Measurements from ENCODE around the gene CDKN1C. TPM values are rescaled to one million over a fixed set of nuclear protein-coding genes. Genes with fewer than 3 reads are reported as not detected.

Gene CDKN1C
- total and polyA plus RNA-seq, 7 experiments from 2014 or later: 0.35 to 36.0 (median 3.9) TPM

DNA sequence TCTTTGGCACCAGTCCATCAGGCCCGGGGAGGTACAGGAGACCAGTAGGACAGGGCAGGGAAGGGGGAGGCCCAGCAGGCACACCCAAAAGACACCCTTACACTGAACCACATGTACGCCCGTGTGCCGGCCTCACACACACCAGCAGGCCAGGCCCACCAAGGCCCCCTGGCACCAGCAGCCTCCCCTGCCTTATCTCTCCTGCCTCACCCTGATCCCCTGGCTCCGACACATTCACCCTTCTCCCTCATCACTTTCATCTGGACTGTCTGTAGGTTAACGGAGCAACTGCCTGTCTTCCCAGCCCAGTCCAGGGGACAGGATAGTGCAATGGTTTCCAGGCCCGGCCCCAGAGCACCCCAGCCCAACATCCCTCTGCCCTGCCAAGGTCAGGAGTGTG, 4.9 kb downstream of the CDKN1C start:
- H3K4me1 ChIP-seq (ENCODE audit: control insufficient read depth in 2 of 2, insufficient read depth in 2 of 2, low read length in 2 of 2): no peaks in the 10 kb centered on the region
- no peak for ATAC-seq
- no peak overlapping the region for H3K4me3 ChIP-seq (ENCODE audit: low read length)
- intact Hi-C loops (cut with micrococcal nuclease): loop anchor here in 1 of 2 donors (10.0 kb wide), 1 partner anchor 544 kb away; no protein-coding TSS in a partner anchor
- peaks cover 0 to 5% (median 0%) of the 10 kb centered on the region in 3 experiments for H3K36me3 ChIP-seq (ENCODE audit: control insufficient read depth in 2 of 3, insufficient read depth in 3 of 3, low read length in 3 of 3)
- H3K27ac ChIP-seq (ENCODE audit: low read depth, low read length): no peak overlapping the region
- ChIA-PET CTCF (interaction anchor here (1.4 to 1.9 kb wide), 2 partner anchors 11 to 12 kb away, joined by 3 to 5 read pairs; no protein-coding TSS in a partner anchor), POLR2A (no interaction called here)
- H3K9me3 ChIP-seq (ENCODE audit: control insufficient read depth in 2 of 3, low read length in 3 of 3): no peaks in the 10 kb centered on the region
- H3K27ac Mint-ChIP-seq: no peak overlapping the region
- H3K27me3 ChIP-seq (ENCODE audit: control insufficient read depth in 2 of 2, insufficient read depth in 2 of 2, low read length in 2 of 2): no peaks in the 10 kb centered on the region
- H3K4me1 Mint-ChIP-seq: peaks cover 0 to 6% (median 4%) of the 10 kb centered on the region in 7 donors
- H3K4me3 Mint-ChIP-seq: no peak overlapping the region
- H3K9me3 Mint-ChIP-seq: peaks cover 0 to 16% (median 3%) of the 10 kb centered on the region in 11 donors
- H3K27me3 Mint-ChIP-seq: peaks cover 0 to 36% (median 0%) of the 10 kb centered on the region in 5 donors
- no peak for DNase-seq
- H3K36me3 Mint-ChIP-seq: peaks cover 0 to 3% (median 0%) of the 10 kb centered on the region in 5 donors

DNA sequence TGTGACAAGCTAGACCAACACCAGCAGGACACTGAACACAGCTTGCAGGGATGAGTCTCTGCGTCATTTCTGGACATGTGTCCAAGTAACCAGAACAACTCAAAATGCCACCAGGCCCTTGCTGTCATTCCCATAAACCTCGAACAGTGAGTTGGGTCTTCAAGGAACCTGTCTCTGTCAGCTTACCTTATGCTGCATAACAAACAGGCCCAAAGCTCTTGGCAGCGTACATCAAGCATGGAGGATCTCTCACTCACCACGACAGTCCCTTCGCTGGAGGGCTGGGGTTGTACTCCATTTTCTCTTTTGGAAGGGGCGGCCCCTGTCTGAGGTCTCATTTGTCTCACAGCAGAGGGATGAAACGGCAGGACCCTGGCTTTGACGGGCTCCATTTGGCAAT, 6.8 kb downstream of the CDKN1C start:
- H3K4me1 Mint-ChIP-seq: peaks cover 0 to 6% (median 2%) of the 10 kb centered on the region in 7 donors

GRCh38 chr11:2877474-2877873, 8.1 kb downstream of the CDKN1C start:
- no peak overlapping the region for H3K27ac Mint-ChIP-seq
- Histone ChIP-seq H3K27ac (ENCODE audit: low read depth, low read length) (no peak overlapping the region), H3K9me3 (ENCODE audit: control insufficient read depth in 2 of 3, low read length in 3 of 3) (peaks cover 0 to 10% (median 0%) of the 10 kb centered on the region in 3 experiments), H3K4me1 (ENCODE audit: control insufficient read depth in 2 of 2, insufficient read depth in 2 of 2, low read length in 2 of 2) (no peaks in the 10 kb centered on the region), H3K27me3 (ENCODE audit: control insufficient read depth in 2 of 2, insufficient read depth in 2 of 2, low read length in 2 of 2) (no peaks in the 10 kb centered on the region), H3K4me3 (ENCODE audit: low read length) (no peak overlapping the region), H3K36me3 (ENCODE audit: control insufficient read depth in 2 of 3, insufficient read depth in 3 of 3, low read length in 3 of 3) (no peaks in the 10 kb centered on the region)
- ChIA-PET CTCF (interaction anchor here (0.6 to 1.7 kb wide), 4 partner anchors 9 to 561 kb away, joined by 3 to 7 read pairs (median 4); no protein-coding TSS in a partner anchor), POLR2A (no interaction called here)
- DNase-seq: no peak
- peaks cover 0 to 10% (median 1%) of the 10 kb centered on the region in 5 donors for H3K36me3 Mint-ChIP-seq
- H3K27me3 Mint-ChIP-seq: peaks cover 0 to 25% (median 1%) of the 10 kb centered on the region in 5 donors
- intact Hi-C loops (cut with micrococcal nuclease): no loop called here
- H3K4me3 Mint-ChIP-seq: no peak overlapping the region
- H3K9me3 Mint-ChIP-seq: peaks cover 0 to 30% (median 11%) of the 10 kb centered on the region in 11 donors
- no peaks in the 10 kb centered on the region for H3K4me1 Mint-ChIP-seq
- no peak for ATAC-seq

More for the DNA sequence above, 6.8 kb downstream of the CDKN1C start:
- ATAC-seq (no peak), DNase-seq (no peak)
- Mint-ChIP-seq H3K27me3 (peaks cover 0 to 34% (median 10%) of the 10 kb centered on the region in 5 donors), H3K27ac (no peak overlapping the region), H3K4me3 (no peak overlapping the region), H3K9me3 (peaks cover 0 to 30% (median 11%) of the 10 kb centered on the region in 11 donors), H3K36me3 (peaks cover 0 to 10% (median 1%) of the 10 kb centered on the region in 5 donors)
- ChIA-PET POLR2A (no interaction called here), CTCF (interaction anchor here (1.7 kb wide), 2 partner anchors 9 to 346 kb away, joined by 6 to 7 read pairs; no protein-coding TSS in a partner anchor)
- no peak overlapping the region for H3K27ac ChIP-seq (ENCODE audit: low read depth, low read length)
- H3K4me3 ChIP-seq (ENCODE audit: low read length): no peak overlapping the region
- no peaks in the 10 kb centered on the region for H3K36me3 ChIP-seq (ENCODE audit: control insufficient read depth in 2 of 3, insufficient read depth in 3 of 3, low read length in 3 of 3)
- no peaks in the 10 kb centered on the region for H3K4me1 ChIP-seq (ENCODE audit: control insufficient read depth in 2 of 2, insufficient read depth in 2 of 2, low read length in 2 of 2)
- H3K27me3 ChIP-seq (ENCODE audit: control insufficient read depth in 2 of 2, insufficient read depth in 2 of 2, low read length in 2 of 2): no peaks in the 10 kb centered on the region
- intact Hi-C loops (cut with micrococcal nuclease): no loop called here
- H3K9me3 ChIP-seq (ENCODE audit: control insufficient read depth in 2 of 3, low read length in 3 of 3): peaks cover 0 to 10% (median 0%) of the 10 kb centered on the region in 3 experiments

- Histone ChIP-seq H3K4me3 (ENCODE audit: low read length) (no peak overlapping the region), H3K27ac (ENCODE audit: low read depth, low read length) (no peak overlapping the region), H3K4me1 (ENCODE audit: control insufficient read depth in 2 of 2, insufficient read depth in 2 of 2, low read length in 2 of 2) (no peaks in the 10 kb centered on the region), H3K9me3 (ENCODE audit: control insufficient read depth in 2 of 3, low read length in 3 of 3) (peaks cover 0 to 10% (median 0%) of the 10 kb centered on the region in 3 experiments), H3K27me3 (ENCODE audit: control insufficient read depth in 2 of 2, insufficient read depth in 2 of 2, low read length in 2 of 2) (peaks cover 0 to 4% of the 10 kb centered on the region in 2 donors), H3K36me3 (ENCODE audit: control insufficient read depth in 2 of 3, insufficient read depth in 3 of 3, low read length in 3 of 3) (no peaks in the 10 kb centered on the region)
- POLR2A ChIA-PET: no interaction called here
- CTCF ChIA-PET: no interaction called here
- ATAC-seq (no peak), DNase-seq (no peak)
- intact Hi-C loops (cut with micrococcal nuclease): no loop called here
- Mint-ChIP-seq H3K36me3 (peaks cover 0 to 10% (median 1%) of the 10 kb centered on the region in 5 donors), H3K9me3 (peaks cover 0 to 30% (median 11%) of the 10 kb centered on the region in 11 donors), H3K4me3 (no peak overlapping the region), H3K27me3 (peaks cover 7 to 30% (median 17%) of the 10 kb centered on the region in 5 donors), H3K27ac (no peak overlapping the region), H3K4me1 (peaks cover 0 to 10% (median 4%) of the 10 kb centered on the region in 7 donors)
These were observed 10.6 kb downstream of the CDKN1C start for GRCh38 chr11:2874963-2875362.

DNA sequence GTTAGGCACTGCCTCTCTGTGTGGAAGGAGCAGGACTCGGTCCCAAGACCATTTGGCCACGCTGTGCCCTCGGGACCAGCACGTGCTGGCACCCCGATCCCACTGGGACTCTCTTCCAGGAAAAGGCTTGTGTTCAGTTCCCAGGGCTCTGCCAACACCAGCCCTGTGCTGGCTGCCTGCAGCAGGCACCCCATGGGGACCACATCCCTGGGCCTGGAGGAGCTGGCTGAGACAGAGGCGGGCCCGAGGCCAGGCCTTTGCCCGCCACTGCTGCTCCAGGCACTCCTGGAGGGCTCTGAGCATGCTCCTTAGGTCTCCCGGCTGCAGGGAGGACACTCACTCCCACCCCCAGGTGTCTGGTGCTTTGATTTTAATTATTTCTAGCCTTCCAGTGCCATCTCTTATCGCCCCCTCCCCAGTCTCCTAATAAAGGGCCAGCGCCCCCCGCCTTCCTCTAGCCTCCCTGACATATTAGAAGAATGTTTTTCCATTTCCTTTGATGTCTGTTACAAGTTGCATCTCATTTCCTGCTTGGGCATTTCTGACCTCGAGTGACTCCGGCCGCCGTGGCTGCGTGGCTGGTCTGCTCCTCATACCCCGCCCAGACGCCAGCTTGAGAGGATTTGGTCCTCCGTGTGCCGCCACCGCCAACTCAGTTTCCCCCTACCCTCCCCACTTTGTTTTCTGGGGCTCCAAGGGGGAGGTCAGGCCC, 14.4 kb downstream of the CDKN1C start:
- intact Hi-C loops (cut with micrococcal nuclease): no loop called here
- H3K27ac Mint-ChIP-seq: no peak overlapping the region
- H3K27me3 Mint-ChIP-seq: peaks cover 32 to 57% (median 36%) of the 10 kb centered on the region in 5 donors
- H3K4me1 ChIP-seq (ENCODE audit: control insufficient read depth in 2 of 2, insufficient read depth in 2 of 2, low read length in 2 of 2): no peaks in the 10 kb centered on the region
- DNase-seq: no peak
- H3K27ac ChIP-seq (ENCODE audit: low read depth, low read length): no peak overlapping the region
- H3K36me3 ChIP-seq (ENCODE audit: control insufficient read depth in 2 of 3, insufficient read depth in 3 of 3, low read length in 3 of 3): no peaks in the 10 kb centered on the region
- peaks cover 0 to 4% of the 10 kb centered on the region in 2 donors for H3K27me3 ChIP-seq (ENCODE audit: control insufficient read depth in 2 of 2, insufficient read depth in 2 of 2, low read length in 2 of 2)
- no peak for ATAC-seq
- peak overlapping the region in 1 of 10 donors; percentile 25 for H3K4me3 Mint-ChIP-seq
- peaks cover 0 to 26% (median 5%) of the 10 kb centered on the region in 11 donors for H3K9me3 Mint-ChIP-seq
- peaks cover 0 to 18% (median 10%) of the 10 kb centered on the region in 7 donors for H3K4me1 Mint-ChIP-seq
- ChIA-PET CTCF (interaction anchor here (0.7 kb wide), 1 partner anchor 162 kb away, joined by 3 read pairs; no protein-coding TSS in a partner anchor), POLR2A (no interaction called here)
- no peak overlapping the region for H3K4me3 ChIP-seq (ENCODE audit: low read length)
- H3K9me3 ChIP-seq (ENCODE audit: control insufficient read depth in 2 of 3, low read length in 3 of 3): peaks cover 0 to 13% (median 0%) of the 10 kb centered on the region in 3 experiments
- peaks cover 0 to 10% (median 4%) of the 10 kb centered on the region in 5 donors for H3K36me3 Mint-ChIP-seq

DNA sequence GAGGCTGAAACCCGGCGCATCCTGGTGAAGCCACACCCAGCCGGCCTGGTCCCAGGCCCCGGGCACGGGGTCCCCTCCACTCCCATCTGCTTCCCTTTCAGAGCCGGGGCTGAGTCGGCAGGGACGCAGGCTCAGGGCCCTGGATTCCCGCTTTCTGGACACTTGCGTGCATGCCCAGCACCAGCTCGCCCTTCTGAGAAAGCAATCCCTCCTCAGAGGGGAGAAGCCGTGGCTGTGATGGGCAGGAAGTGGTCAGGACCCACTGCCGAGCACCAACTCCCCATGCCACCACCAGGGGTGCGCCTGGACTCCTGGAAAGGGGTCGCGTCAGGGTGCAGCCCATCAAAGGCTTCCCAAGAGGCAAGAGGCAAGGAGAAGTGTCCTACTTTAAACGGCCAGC, 15.1 kb downstream of the CDKN1C start:
- peak overlapping the region in 1 of 10 donors; percentile 25 for H3K4me3 Mint-ChIP-seq
- no peak for ATAC-seq

More for the DNA sequence above, 15.1 kb downstream of the CDKN1C start:
- no peak overlapping the region for H3K27ac Mint-ChIP-seq
- no peaks in the 10 kb centered on the region for H3K4me1 ChIP-seq (ENCODE audit: control insufficient read depth in 2 of 2, insufficient read depth in 2 of 2, low read length in 2 of 2)
- peaks cover 0 to 10% (median under 1%) of the 10 kb centered on the region in 5 donors for H3K36me3 Mint-ChIP-seq
- peaks cover 0 to 20% (median 2%) of the 10 kb centered on the region in 11 donors for H3K9me3 Mint-ChIP-seq
- H3K27ac ChIP-seq (ENCODE audit: low read depth, low read length): no peak overlapping the region
- DNase-seq: no peak
- H3K27me3 Mint-ChIP-seq: peaks cover 32 to 57% (median 36%) of the 10 kb centered on the region in 5 donors
- ChIA-PET POLR2A (no interaction called here), CTCF (no interaction called here)
- no peak overlapping the region for H3K4me3 ChIP-seq (ENCODE audit: low read length)
- H3K4me1 Mint-ChIP-seq: peaks cover 0 to 18% (median 10%) of the 10 kb centered on the region in 7 donors
- H3K27me3 ChIP-seq (ENCODE audit: control insufficient read depth in 2 of 2, insufficient read depth in 2 of 2, low read length in 2 of 2): peaks cover 0 to 4% of the 10 kb centered on the region in 2 donors
- H3K9me3 ChIP-seq (ENCODE audit: control insufficient read depth in 2 of 3, low read length in 3 of 3): peaks cover 0 to 12% (median 0%) of the 10 kb centered on the region in 3 experiments
- no peaks in the 10 kb centered on the region for H3K36me3 ChIP-seq (ENCODE audit: control insufficient read depth in 2 of 3, insufficient read depth in 3 of 3, low read length in 3 of 3)
- intact Hi-C loops (cut with micrococcal nuclease): no loop called here
